HL-60 (cell line): Measurements from ENCODE around the gene TMEM154.

Experiments
- DNase-seq, 2 experiments: peaks; one replicate each; pipeline ENCODE4 v3.0.0-alpha.2; 2010 to 2020; ENCODE audit warnings: low read depth in 1 of 2, low spot score in 1 of 2
- H3K27ac ChIP-seq: fragments of 250-450 bp; sonication (Bioruptor Pico); replicated peaks from 2 replicates; pipeline ENCODE4 v1.5.1; 2020; ENCODE audit warnings: mild to moderate bottlenecking, moderate library complexity
- H3K27me3 ChIP-seq: fragments of 250-450 bp; sonication (Bioruptor Pico); 2 replicates; pipeline ENCODE4 v1.5.1; 2021; ENCODE audit warnings: mild to moderate bottlenecking, moderate library complexity; ENCODE audit not compliant: insufficient read depth, poor library complexity, severe bottlenecking
- H3K4me3 ChIP-seq: replicated peaks from 2 replicates; pipeline ENCODE4 v1.5.1; 2011; ENCODE audit warnings: mild to moderate bottlenecking, control low read depth, low read length; ENCODE audit not compliant: insufficient read depth
- CTCF ChIP-seq: IDR thresholded peaks from one replicate; pipeline ENCODE4 v1.5.1; 2011; ENCODE audit warnings: low read length, control low read depth, inconsistent platforms; ENCODE audit not compliant: insufficient read depth
- GABPA ChIP-seq: IDR thresholded peaks from 2 replicates; pipeline ENCODE4 v1.6.1; 2012; ENCODE audit warnings: low read depth
- POLR2AphosphoS5 ChIP-seq: IDR thresholded peaks from 2 replicates; pipeline ENCODE4 v1.6.1; 2012; ENCODE audit warnings: low read depth
- REST ChIP-seq: IDR thresholded peaks from 2 replicates; pipeline ENCODE4 v1.6.1; 2012; ENCODE audit warnings: low read depth; ENCODE audit not compliant: insufficient replicate concordance
- SPI1 ChIP-seq: IDR thresholded peaks from 2 replicates; pipeline ENCODE4 v1.6.1; 2012; ENCODE audit warnings: low read depth, mild to moderate bottlenecking, borderline replicate concordance

TMEM154 gene

GRCh38 chr4:152571296-152571695, 108.5 kb downstream of the TMEM154 start:
- H3K27me3 ChIP-seq = peaks cover 17% of the 10 kb centered on the region
- no peak overlapping the region for H3K27ac ChIP-seq
- TF ChIP-seq CTCF (no peak), POLR2AphosphoS5 (no peak), SPI1 (no peak), REST (no peak), GABPA (no peak)
- H3K4me3 ChIP-seq = no peak overlapping the region
- DNase-seq = no peak
